H1 (cell line): ENCODE data around the gene AKR1C3. TPM values are rescaled to one million over a fixed set of nuclear protein-coding genes. Genes with fewer than 3 reads are reported as not detected.

ENCODE experiments used
- FOSL1 ChIP-seq: IDR thresholded peaks from 2 replicates; pipeline ENCODE4 v1.6.1; 2011; ENCODE audit warnings: mild to moderate bottlenecking, low read depth, low read length, moderate library complexity; ENCODE audit not compliant: insufficient read depth
- RNF2 ChIP-seq: fragments of 200-900, 300-1000 bp; sonication (generic); IDR thresholded peaks from 2 replicates; pipeline ENCODE4 v1.7.1; 2016; ENCODE audit warnings: borderline replicate concordance, low read depth, mild to moderate bottlenecking, antibody characterized with exemption, low read length; ENCODE audit not compliant: poor library complexity, severe bottlenecking; ENCODE audit errors: missing control alignments
- polyA plus RNA-seq, 7 experiments: library from polyadenylated mRNA; depleted of rRNA in 3 of 7; stranded (reverse) in 5 of 7; unstranded in 2 of 7; fragments of >200 nt in 5 of 7; fragments of 200-250 nt in 2 of 7; gene quantifications; 1 replicate in 5 of 7; 2 replicates in 1 of 7; 4 replicates in 1 of 7; pipeline versions ENCODE4 v1.2.1 to v1.2.3, GENCODE V29; 2011 to 2013; ENCODE audit warnings: missing spikeins in 2 of 7, mixed read lengths in 2 of 7
- total RNA-seq: library from RNA; stranded (reverse); fragmentation: NEBNext Ultra II Directional; extraction: Animal tissue kit (Norgen Biotek cat#: 25700); gene quantifications from 2 replicates; pipeline ENCODE4 v1.2.1, GENCODE V29; 2021

AKR1C3 gene
- total and polyA plus RNA-seq, 2 of the 8 experiments (the other 6 are each of a cell fraction or from before 2014, with no cell fraction given): 4.6 to 6.9 TPM

DNA sequence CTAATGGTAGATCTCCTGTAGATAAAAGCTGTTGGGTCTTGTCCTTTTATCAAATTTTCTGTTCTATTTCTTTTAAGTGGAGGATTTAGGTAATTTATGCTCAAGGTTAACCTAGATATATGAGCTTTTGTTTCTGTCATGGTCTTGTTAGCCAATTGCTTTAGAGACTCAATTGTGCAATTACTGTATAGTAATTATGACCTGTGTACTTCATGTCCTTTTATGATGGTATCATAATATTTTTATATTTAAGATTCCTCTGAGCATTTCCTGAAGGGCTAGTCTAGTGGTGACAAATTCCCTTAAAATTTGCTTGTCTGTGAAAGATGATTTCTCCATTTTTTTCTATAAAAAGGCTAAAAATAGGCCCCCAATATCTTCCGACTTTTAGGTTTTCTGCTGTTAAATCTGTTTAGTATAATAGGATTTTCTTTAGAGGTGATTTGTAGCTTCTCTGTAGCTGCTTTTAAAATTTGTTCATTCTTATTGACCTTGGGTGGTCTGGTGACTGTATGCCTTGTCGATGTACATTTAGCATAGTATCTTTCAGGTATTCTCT, 5.4 kb upstream of the AKR1C3 start (continued):
- TF ChIP-seq FOSL1: no peak
- TF ChIP-seq RNF2: no peak
